Hepatocyte (in vitro differentiated cells): ENCODE data around the gene KLF1. TPM values are rescaled to one million over a fixed set of nuclear protein-coding genes. Genes with fewer than 3 reads are reported as not detected.

Experiments
- microRNA-seq: library from miRNA; unstranded; fragments of <30 nt; microRNA quantifications from one replicate; pipeline ENCODE4, GENCODE V29; 2017
- polyA plus RNA-seq: library from polyadenylated mRNA; unstranded; fragments of >200 nt; fragmentation: Nextera tagmentation; extraction: Ambion mirVana; gene quantifications from 2 replicates; pipeline ENCODE4 v1.2.1, GENCODE V29; 2016
- small RNA-seq: library from RNA; depleted of rRNA; stranded (forward); fragments of <200 nt; gene quantifications from one replicate; pipeline ENCODE3, GENCODE V24; 2014
- total RNA-seq: library from RNA; depleted of rRNA; stranded (reverse); fragments of >200 nt; gene quantifications from 2 replicates; pipeline ENCODE4 v1.2.3, GENCODE V29; 2014

KLF1 gene
- total and polyA plus RNA-seq, 2 experiments from 2014 or later: 0.37 TPM; not detected in 1

Small RNA genes within 50 kb of the gene (microRNA-seq; reads per million reads assigned to microRNA genes)
- not detected for gene MIR5695
- not detected for gene MIR6794

Small RNA genes within 50 kb of the gene (small RNA-seq; reads per million reads assigned to genes)
- gene MIR5695 (0.16 reads per million), gene MIR6794 (not detected)

Other genes starting within 250 kb of the KLF1 start
- gene MAN2B1, start 220.5 kb downstream of the KLF1 start, total RNA-seq: 67.2 and 68.8 TPM in 2 replicates
- gene MAN2B1, start 220.5 kb downstream of the KLF1 start, polyA plus RNA-seq: 77.1 and 81.9 TPM in 2 replicates
- 9.1 and 12.2 TPM in 2 replicates for gene WDR83, start 220.4 kb downstream of the KLF1 start, total RNA-seq
- gene WDR83, start 220.4 kb downstream of the KLF1 start, polyA plus RNA-seq: 19.5 and 21.5 TPM in 2 replicates
- 62.6 and 71.7 TPM in 2 replicates for gene DHPS, start 205.3 kb downstream of the KLF1 start, total RNA-seq
- gene DHPS, start 205.3 kb downstream of the KLF1 start, polyA plus RNA-seq: 63.1 and 84.7 TPM in 2 replicates
- gene GNG14, start 199.2 kb downstream of the KLF1 start, total RNA-seq: not detected in 2 replicates
- not detected in 2 replicates for gene GNG14, start 199.2 kb downstream of the KLF1 start, polyA plus RNA-seq
- gene FBXW9, start 190.6 kb downstream of the KLF1 start, total RNA-seq: 8.1 and 10.9 TPM in 2 replicates
- gene FBXW9, start 190.6 kb downstream of the KLF1 start, polyA plus RNA-seq: 9.1 and 11.1 TPM in 2 replicates
- 41.4 and 65.2 TPM in 2 replicates for gene TNPO2, start 163.3 kb downstream of the KLF1 start, total RNA-seq
- gene TNPO2, start 163.3 kb downstream of the KLF1 start, polyA plus RNA-seq: 11.7 and 16.0 TPM in 2 replicates
- gene TRIR, start 152.5 kb downstream of the KLF1 start, total RNA-seq: 243 and 268 TPM in 2 replicates
- gene TRIR, start 152.5 kb downstream of the KLF1 start, polyA plus RNA-seq: 246 and 259 TPM in 2 replicates
- 52.3 and 79.6 TPM in 2 replicates for gene GET3, start 149.7 kb downstream of the KLF1 start, total RNA-seq
- 85.4 and 108 TPM in 2 replicates for gene GET3, start 149.7 kb downstream of the KLF1 start, polyA plus RNA-seq
- gene BEST2, start 135.4 kb downstream of the KLF1 start, total RNA-seq: not detected in 2 replicates
- gene BEST2, start 135.4 kb downstream of the KLF1 start, polyA plus RNA-seq: not detected in 2 replicates
- 44.3 and 70.5 TPM in 2 replicates for gene HOOK2, start 111.6 kb downstream of the KLF1 start, total RNA-seq
- gene HOOK2, start 111.6 kb downstream of the KLF1 start, polyA plus RNA-seq: 113 and 128 TPM in 2 replicates
- gene JUNB, start 95.7 kb downstream of the KLF1 start, total RNA-seq: 343 and 399 TPM in 2 replicates
- gene JUNB, start 95.7 kb downstream of the KLF1 start, polyA plus RNA-seq: 539 and 633 TPM in 2 replicates
- gene PRDX2, start 85.4 kb downstream of the KLF1 start, total RNA-seq: 497 and 589 TPM in 2 replicates
- 581 and 582 TPM in 2 replicates for gene PRDX2, start 85.4 kb downstream of the KLF1 start, polyA plus RNA-seq
- not detected in 2 replicates for gene THSD8, start 85.1 kb downstream of the KLF1 start, total RNA-seq
- gene THSD8, start 85.1 kb downstream of the KLF1 start, polyA plus RNA-seq: 5.1 and 5.7 TPM in 2 replicates
- 8.3 and 9.3 TPM in 2 replicates for gene RNASEH2A, start 80.6 kb downstream of the KLF1 start, total RNA-seq
- gene RNASEH2A, start 80.6 kb downstream of the KLF1 start, polyA plus RNA-seq: 20.4 and 25.7 TPM in 2 replicates
- 0.32 TPM in 1 of 2 replicates, not detected in the other for gene RTBDN, start 52.6 kb downstream of the KLF1 start, total RNA-seq
- gene RTBDN, start 52.6 kb downstream of the KLF1 start, polyA plus RNA-seq: 0.36 TPM in 1 of 2 replicates, not detected in the other
- 0.20 and 0.32 TPM in 2 replicates for gene MAST1, start 48.7 kb downstream of the KLF1 start, total RNA-seq
- 0.22 and 0.54 TPM in 2 replicates for gene MAST1, start 48.7 kb downstream of the KLF1 start, polyA plus RNA-seq
- gene DNASE2, start 5.8 kb downstream of the KLF1 start, total RNA-seq: 25.7 and 31.5 TPM in 2 replicates
- 41.3 and 41.9 TPM in 2 replicates for gene DNASE2, start 5.8 kb downstream of the KLF1 start, polyA plus RNA-seq
- 31.7 and 34.2 TPM in 2 replicates for gene GCDH, start 4.0 kb upstream of the KLF1 start, total RNA-seq
- 23.4 and 30.7 TPM in 2 replicates for gene GCDH, start 4.0 kb upstream of the KLF1 start, polyA plus RNA-seq
- 0.67 TPM in 1 of 2 replicates, not detected in the other for gene SYCE2, start 32.1 kb upstream of the KLF1 start, total RNA-seq
- 0.77 TPM in 1 of 2 replicates, not detected in the other for gene SYCE2, start 32.1 kb upstream of the KLF1 start, polyA plus RNA-seq
- gene FARSA, start 46.5 kb upstream of the KLF1 start, total RNA-seq: 36.2 and 45.6 TPM in 2 replicates
- gene FARSA, start 46.5 kb upstream of the KLF1 start, polyA plus RNA-seq: 86.5 and 95.3 TPM in 2 replicates
- 1,414 and 1,442 TPM in 2 replicates for gene CALR, start 51.4 kb upstream of the KLF1 start, total RNA-seq
- gene CALR, start 51.4 kb upstream of the KLF1 start, polyA plus RNA-seq: 915 and 922 TPM in 2 replicates
- gene RAD23A, start 58.7 kb upstream of the KLF1 start, total RNA-seq: 64.5 and 65.8 TPM in 2 replicates
- gene RAD23A, start 58.7 kb upstream of the KLF1 start, polyA plus RNA-seq: 130 and 140 TPM in 2 replicates
- 21.0 and 27.2 TPM in 2 replicates for gene GADD45GIP1, start 70.0 kb upstream of the KLF1 start, total RNA-seq
- gene GADD45GIP1, start 70.0 kb upstream of the KLF1 start, polyA plus RNA-seq: 106 and 109 TPM in 2 replicates
- 0.17 TPM in 1 of 2 replicates, not detected in the other for gene DAND5, start 82.4 kb upstream of the KLF1 start, total RNA-seq
- not detected in 2 replicates for gene DAND5, start 82.4 kb upstream of the KLF1 start, polyA plus RNA-seq
- gene NFIX, start 108.3 kb upstream of the KLF1 start, total RNA-seq: 3.8 and 12.8 TPM in 2 replicates
- 6.3 and 10.2 TPM in 2 replicates for gene NFIX, start 108.3 kb upstream of the KLF1 start, polyA plus RNA-seq
- 0.36 and 0.47 TPM in 2 replicates for gene LYL1, start 215.7 kb upstream of the KLF1 start, total RNA-seq
- 1.0 and 1.4 TPM in 2 replicates for gene LYL1, start 215.7 kb upstream of the KLF1 start, polyA plus RNA-seq
- gene TRMT1, start 229.5 kb upstream of the KLF1 start, total RNA-seq: 21.0 and 31.2 TPM in 2 replicates
- gene TRMT1, start 229.5 kb upstream of the KLF1 start, polyA plus RNA-seq: 33.4 and 45.1 TPM in 2 replicates
- 32.6 and 35.0 TPM in 2 replicates for gene NACC1, start 231.1 kb upstream of the KLF1 start, total RNA-seq
- gene NACC1, start 231.1 kb upstream of the KLF1 start, polyA plus RNA-seq: 9.7 and 11.1 TPM in 2 replicates